Right lobe of liver (tissue), 4 donors: ENCODE results near the gene BTBD17.

Source experiments
- POLR2A ChIP-seq: fragments of 450-650 bp; IDR thresholded peaks from one replicate; pipeline ENCODE4 v1.6.1; 2017; ENCODE audit warnings: antibody characterized with exemption, mild to moderate bottlenecking
- TF ChIP-seq, protein P1 (sequence below), 4 donors: fragments of 200-600 bp in 3 of 4; fragments of 450-650 bp in 1 of 4; IDR thresholded peaks; one replicate each; pipeline versions ENCODE4 v1.5.1 to v1.8.0; 2016 to 2022; ENCODE audit warnings: antibody characterized with exemption in 4 of 4, mild to moderate bottlenecking in 2 of 4
- donor health status: DM: no; HTN: no; CAD: no.
- donor health status: DM: no; HTN: no; CAD: no.
- donor health status: DM: no; HTN: yes; CAD: no.

- TF ChIP-seq, protein P1, sequence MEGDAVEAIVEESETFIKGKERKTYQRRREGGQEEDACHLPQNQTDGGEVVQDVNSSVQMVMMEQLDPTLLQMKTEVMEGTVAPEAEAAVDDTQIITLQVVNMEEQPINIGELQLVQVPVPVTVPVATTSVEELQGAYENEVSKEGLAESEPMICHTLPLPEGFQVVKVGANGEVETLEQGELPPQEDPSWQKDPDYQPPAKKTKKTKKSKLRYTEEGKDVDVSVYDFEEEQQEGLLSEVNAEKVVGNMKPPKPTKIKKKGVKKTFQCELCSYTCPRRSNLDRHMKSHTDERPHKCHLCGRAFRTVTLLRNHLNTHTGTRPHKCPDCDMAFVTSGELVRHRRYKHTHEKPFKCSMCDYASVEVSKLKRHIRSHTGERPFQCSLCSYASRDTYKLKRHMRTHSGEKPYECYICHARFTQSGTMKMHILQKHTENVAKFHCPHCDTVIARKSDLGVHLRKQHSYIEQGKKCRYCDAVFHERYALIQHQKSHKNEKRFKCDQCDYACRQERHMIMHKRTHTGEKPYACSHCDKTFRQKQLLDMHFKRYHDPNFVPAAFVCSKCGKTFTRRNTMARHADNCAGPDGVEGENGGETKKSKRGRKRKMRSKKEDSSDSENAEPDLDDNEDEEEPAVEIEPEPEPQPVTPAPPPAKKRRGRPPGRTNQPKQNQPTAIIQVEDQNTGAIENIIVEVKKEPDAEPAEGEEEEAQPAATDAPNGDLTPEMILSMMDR (IDR thresholded peaks at IDR 0.05): no peak
- no peak for TF ChIP-seq POLR2A
These were observed 3.0 kb downstream of the BTBD17 start for GRCh38 chr17:74358697-74359096.
